Posterior cingulate gyrus (tissue), 11 donors: Measurements from ENCODE around the gene TTC3.

Experiments
- DNase-seq, 10 donors: peaks; one replicate each; pipeline versions ENCODE4 v3.0.0 to v3.0.0-alpha.2; 2020 to 2021; ENCODE audit warnings: mixed read lengths in 3 of 10
- intact Hi-C: fragments of 100-400 bp; cut with DNase I; formaldehyde crosslinking; loops from one replicate; pipeline ENCODE4 v1.15.1; 2023

TTC3 gene

GRCh38 chr21:37184784-37185593 lies 111.9 kb downstream of the TTC3 start:
- intact Hi-C loops = no loop called here

GRCh38 chr21:37186983-37187382 lies 113.9 kb downstream of the TTC3 start:
- DNase-seq = no peak
- intact Hi-C loops = no loop called here

More at GRCh38 chr21:37184784-37185593, 111.9 kb downstream of the TTC3 start:
- DNase-seq = no peak

- intact Hi-C loops = no loop called here
- DNase-seq = no peak
These were observed 115.8 kb downstream of the TTC3 start for GRCh38 chr21:37188825-37189224.

GRCh38 chr21:37192019-37192418 lies 119.0 kb downstream of the TTC3 start:
- no peak for DNase-seq
- intact Hi-C loops = no loop called here

GRCh38 chr21:37193006-37193405 lies 120.0 kb downstream of the TTC3 start:
- intact Hi-C loops = no loop called here
- no peak for DNase-seq

GRCh38 chr21:37193676-37194075 lies 120.6 kb downstream of the TTC3 start:
- DNase-seq = no peak
- intact Hi-C loops = no loop called here

- peak in 1 of 10 donors; percentile 85 for DNase-seq
- intact Hi-C loops = no loop called here
These were observed 122.0 kb downstream of the TTC3 start for GRCh38 chr21:37195059-37195458.

- intact Hi-C loops = no loop called here
These were observed 122.6 kb downstream of the TTC3 start for GRCh38 chr21:37195610-37196009.

GRCh38 chr21:37196847-37197246 lies 123.8 kb downstream of the TTC3 start:
- intact Hi-C loops = no loop called here
- no peak for DNase-seq

More at GRCh38 chr21:37195610-37196009, 122.6 kb downstream of the TTC3 start:
- no peak for DNase-seq

- intact Hi-C loops = no loop called here
- DNase-seq = no peak
These were observed 124.7 kb downstream of the TTC3 start for GRCh38 chr21:37197746-37198145.

GRCh38 chr21:37199057-37199924 lies 126.2 kb downstream of the TTC3 start:
- no peak for DNase-seq

GRCh38 chr21:37200641-37201480 lies 127.8 kb downstream of the TTC3 start:
- DNase-seq = peak in 1 of 10 donors; percentile 62
- intact Hi-C loops = no loop called here

More at GRCh38 chr21:37199057-37199924, 126.2 kb downstream of the TTC3 start:
- intact Hi-C loops = no loop called here

GRCh38 chr21:37202221-37203110 lies 129.4 kb downstream of the TTC3 start:
- intact Hi-C loops = no loop called here
- peak in 1 of 10 donors; percentile 52 for DNase-seq

GRCh38 chr21:37204580-37204979 lies 131.5 kb downstream of the TTC3 start:
- no peak for DNase-seq
- intact Hi-C loops = no loop called here

GRCh38 chr21:37206496-37206895 lies 133.4 kb downstream of the TTC3 start:
- DNase-seq = no peak
- intact Hi-C loops = no loop called here

GRCh38 chr21:37207441-37208009 lies 134.5 kb downstream of the TTC3 start:
- peak in 2 of 10 donors; percentile 74 to 89 for DNase-seq
- intact Hi-C loops = no loop called here

- peak; percentile 48 to 97 (median 84) for DNase-seq
- intact Hi-C loops = no loop called here
These were observed 135.1 kb downstream of the TTC3 start for GRCh38 chr21:37208056-37208721.

GRCh38 chr21:37208741-37209225 lies 135.7 kb downstream of the TTC3 start:
- DNase-seq = peak in 1 of 10 donors; percentile 62
- intact Hi-C loops = no loop called here
